IMR-90 (cell line): Measurements from ENCODE around the gene PAK5. TPM values are rescaled to one million over a fixed set of nuclear protein-coding genes. Genes with fewer than 3 reads are reported as not detected.
A peak's percentile ranks its signal among the peaks of the same experiment; 100 is the strongest.

ENCODE experiments used
- ATAC-seq: fragments of 200-7000 bp; cut with Tn5 transposase; 2 replicates; pipeline ENCODE4 v1.9.1; 2020; ENCODE audit warnings: low read depth, mild to moderate bottlenecking, moderate library complexity
- BruUV-seq: library from RNA; stranded (reverse); fragments of 400-500 nt; replicated peaks from 2 replicates; lab custom pipeline; 2021; lab: Mats Ljungman, UMichigan
- CTCF ChIA-PET: fragments of 300-600 bp; formaldehyde crosslinking; extraction: SDS; loops from one replicate; lab custom pipeline; 2021; ENCODE audit warnings: antibody characterized with exemption; lab: Yijun Ruan, JAX
- POLR2A ChIA-PET: fragments of 300-600 bp; sonication (Branson Sonifier 250); formaldehyde crosslinking; loops from one replicate; lab custom pipeline; 2022; ENCODE audit warnings: antibody characterized with exemption; ENCODE audit not compliant: unreplicated experiment; lab: Charles Lee
- DNase-seq: peaks from one replicate; pipeline ENCODE4 v3.0.0; 2013
- H2AFZ ChIP-seq: replicated peaks from 2 replicates; pipeline ENCODE3; 2013; ENCODE audit warnings: low read length, mild to moderate bottlenecking; ENCODE audit not compliant: poor library complexity
- H2AK5ac ChIP-seq: 2 replicates; pipeline ENCODE4 v1.6.1; 2013; ENCODE audit warnings: low read depth, low read length, inconsistent platforms
- H2AK9ac ChIP-seq: replicated peaks from 2 replicates; pipeline ENCODE3; 2013; ENCODE audit warnings: mild to moderate bottlenecking, low read depth, low read length, moderate library complexity; ENCODE audit not compliant: poor library complexity
- H2BK120ac ChIP-seq: 2 replicates; pipeline ENCODE4 v1.6.1; 2013; ENCODE audit warnings: low read depth, low read length, inconsistent platforms
- H2BK15ac ChIP-seq: 3 replicates; pipeline ENCODE4 v1.6.1; 2013; ENCODE audit warnings: low read depth, low read length, inconsistent platforms
- H2BK20ac ChIP-seq: 2 replicates; pipeline ENCODE4 v1.6.1; 2013; ENCODE audit warnings: low read depth, mild to moderate bottlenecking, inconsistent platforms, low read length, moderate library complexity
- H2BK5ac ChIP-seq: 2 replicates; pipeline ENCODE4 v1.6.1; 2013; ENCODE audit warnings: mild to moderate bottlenecking, low read depth, low read length, inconsistent platforms; ENCODE audit not compliant: poor library complexity, severe bottlenecking
- H3K14ac ChIP-seq: replicated peaks from 2 replicates; pipeline ENCODE4 v1.6.1; 2013; ENCODE audit warnings: low read depth, low read length, inconsistent platforms
- H3K18ac ChIP-seq: 2 replicates; pipeline ENCODE4 v1.6.1; 2013; ENCODE audit warnings: low read depth, low read length, control low read depth
- H3K23ac ChIP-seq: 2 replicates; pipeline ENCODE4 v1.6.1; 2013; ENCODE audit warnings: low read depth, low read length, inconsistent platforms
- H3K27ac ChIP-seq: 2 replicates; pipeline ENCODE4 v1.5.1; 2013; ENCODE audit warnings: mild to moderate bottlenecking, control low read depth, low read length; ENCODE audit not compliant: insufficient read depth
- H3K27me3 ChIP-seq: 2 replicates; pipeline ENCODE4 v1.6.1; 2013; ENCODE audit warnings: low read length; ENCODE audit not compliant: control insufficient read depth, insufficient read depth
- H3K36me3 ChIP-seq: 2 replicates; pipeline ENCODE4 v1.6.1; 2013; ENCODE audit warnings: low read length, mixed read lengths; ENCODE audit not compliant: control insufficient read depth, insufficient read depth
- H3K4ac ChIP-seq: 2 replicates; pipeline ENCODE4 v1.6.1; 2013; ENCODE audit warnings: low read depth, low read length, inconsistent platforms
- H3K4me1 ChIP-seq: 2 replicates; pipeline ENCODE4 v1.6.1; 2013; ENCODE audit warnings: low read length, mixed read lengths; ENCODE audit not compliant: control insufficient read depth, insufficient read depth
- H3K4me2 ChIP-seq: 2 replicates; pipeline ENCODE4 v1.6.1; 2013; ENCODE audit warnings: low read depth, mild to moderate bottlenecking, control low read depth, low read length, moderate library complexity
- H3K4me3 ChIP-seq: 2 replicates; pipeline ENCODE4 v1.5.1; 2013; ENCODE audit warnings: low read depth, mild to moderate bottlenecking, control low read depth, low read length, moderate library complexity; ENCODE audit not compliant: insufficient read depth
- H3K56ac ChIP-seq: 2 replicates; pipeline ENCODE4 v1.6.1; 2013; ENCODE audit warnings: low read length, inconsistent platforms; ENCODE audit not compliant: insufficient read depth; ENCODE audit errors: extremely low read depth
- H3K79me1 ChIP-seq, 2 experiments: 2 replicates each; pipeline ENCODE4 v1.6.1; 2013; ENCODE audit warnings: low read length in 2 of 2, inconsistent platforms in 1 of 2, low read depth in 1 of 2
- H3K9ac ChIP-seq: 2 replicates; pipeline ENCODE4 v1.6.1; 2013; ENCODE audit warnings: low read depth, low read length, control low read depth
- H3K9me1 ChIP-seq: 2 replicates; pipeline ENCODE4 v1.6.1; 2013; ENCODE audit warnings: low read length, inconsistent platforms; ENCODE audit not compliant: insufficient read depth
- H3K9me3 ChIP-seq: 2 replicates; pipeline ENCODE4 v1.6.1; 2013; ENCODE audit warnings: low read length; ENCODE audit not compliant: control insufficient read depth, insufficient read depth
- H4K20me1 ChIP-seq: 2 replicates; pipeline ENCODE4 v1.6.1; 2013; ENCODE audit warnings: low read length, inconsistent platforms; ENCODE audit not compliant: insufficient read depth
- H4K5ac ChIP-seq: 2 replicates; pipeline ENCODE4 v1.6.1; 2013; ENCODE audit warnings: mild to moderate bottlenecking, low read depth, low read length, control low read depth
- H4K8ac ChIP-seq, 2 experiments: 2 replicates each; pipeline ENCODE4 v1.6.1; 2013; ENCODE audit warnings: low read depth in 2 of 2, low read length in 2 of 2, control low read depth in 1 of 2, inconsistent platforms in 1 of 2
- H4K91ac ChIP-seq: 2 replicates; pipeline ENCODE4 v1.6.1; 2013; ENCODE audit warnings: low read depth, low read length, inconsistent platforms; ENCODE audit not compliant: insufficient read depth
- BHLHE40 ChIP-seq: fragments of 150-350 bp; IDR thresholded peaks from 2 replicates; pipeline ENCODE4 v1.6.1; 2016; ENCODE audit warnings: mild to moderate bottlenecking, low read depth, low read length
- CEBPB ChIP-seq: IDR thresholded peaks from 2 replicates; pipeline ENCODE4 v1.6.1; 2012; ENCODE audit warnings: low read depth, low read length, improper control_type of control experiment
- CHD1 ChIP-seq: IDR thresholded peaks from 2 replicates; pipeline ENCODE4 v1.6.1; 2012; ENCODE audit warnings: low read depth, low read length, improper control_type of control experiment
- CTCF ChIP-seq: conservative IDR thresholded peaks from 2 replicates; pipeline ENCODE4 v1.5.1; 2012; ENCODE audit warnings: mild to moderate bottlenecking, low read depth, low read length, improper control_type of control experiment
- ELK1 ChIP-seq: fragments of 150-350 bp; IDR thresholded peaks from 2 replicates; pipeline ENCODE4 v1.6.1; 2016; ENCODE audit warnings: low read depth, mild to moderate bottlenecking, low read length, moderate library complexity, borderline replicate concordance
- FOS ChIP-seq: fragments of 150-350 bp; IDR thresholded peaks from 2 replicates; pipeline ENCODE4 v1.6.1; 2016; ENCODE audit warnings: low read depth, low read length
- MAFK ChIP-seq: IDR thresholded peaks from 2 replicates; pipeline ENCODE4 v1.6.1; 2012; ENCODE audit warnings: low read depth, low read length, improper control_type of control experiment
- MAZ ChIP-seq: IDR thresholded peaks from 2 replicates; pipeline ENCODE4 v1.6.1; 2012; ENCODE audit warnings: low read depth, mild to moderate bottlenecking, low read length, improper control_type of control experiment, moderate library complexity, borderline replicate concordance
- MXI1 ChIP-seq: IDR thresholded peaks from 2 replicates; pipeline ENCODE4 v1.6.1; 2012; ENCODE audit warnings: low read depth, mild to moderate bottlenecking, low read length, moderate library complexity, borderline replicate concordance
- NFE2L2 ChIP-seq: fragments of 150-350 bp; IDR thresholded peaks from 2 replicates; pipeline ENCODE4 v1.6.1; 2016; ENCODE audit warnings: low read depth, mild to moderate bottlenecking, low read length
- POLR2A ChIP-seq: IDR thresholded peaks from 2 replicates; pipeline ENCODE4 v1.6.1; 2012; ENCODE audit warnings: mild to moderate bottlenecking, low read depth, low read length
- RAD21 ChIP-seq: IDR thresholded peaks from 2 replicates; pipeline ENCODE4 v1.6.1; 2012; ENCODE audit warnings: low read length, improper control_type of control experiment
- RCOR1 ChIP-seq: IDR thresholded peaks from 2 replicates; pipeline ENCODE4 v1.6.1; 2012; ENCODE audit warnings: mild to moderate bottlenecking, low read length, improper control_type of control experiment; ENCODE audit not compliant: insufficient replicate concordance
- RFX5 ChIP-seq: IDR thresholded peaks from 2 replicates; pipeline ENCODE4 v1.8.0; 2012; ENCODE audit warnings: low read depth, mild to moderate bottlenecking, low read length, moderate library complexity
- SMC3 ChIP-seq: fragments of 150-350 bp; IDR thresholded peaks from 2 replicates; pipeline ENCODE4 v1.6.1; 2016; ENCODE audit warnings: low read depth, mild to moderate bottlenecking, antibody characterized with exemption, low read length, moderate library complexity
- USF2 ChIP-seq: fragments of 150-350 bp; IDR thresholded peaks from 2 replicates; pipeline ENCODE4 v1.6.1; 2017; ENCODE audit warnings: mild to moderate bottlenecking, antibody characterized with exemption, low read length, low read depth
- WGBS, 2 experiments: methylation state at CpG; one replicate each; pipeline versions ENCODE4 v1.1.5 to v1.1.7; 2013; ENCODE audit warnings: missing lambda C conversion rate in 2 of 2; ENCODE audit not compliant: insufficient read length in 1 of 2; ENCODE audit errors: extremely low coverage in 2 of 2; 5-methylcytosine and 5-hydroxymethylcytosine counted together
- dilution Hi-C: fragments of 300-500 bp; cut with HindIII; formaldehyde crosslinking; loops from one replicate; pipeline ENCODE4 v1.14.3; 2018; ENCODE audit warnings: low sequenced_read_pairs; ENCODE audit not compliant: unreplicated experiment
- in situ Hi-C: fragments of 300-500 bp; cut with MboI; formaldehyde crosslinking; loops from 3 replicates; pipeline ENCODE4 v1.14.3; 2019; ENCODE audit warnings: low sequenced_read_pairs, inconsistent platforms, mixed read lengths
- intact Hi-C: fragments of 100-400 bp; cut with micrococcal nuclease; formaldehyde crosslinking; loops from 2 replicates; pipeline ENCODE4 v1.10.0; 2022
- polyA plus RNA-seq, 3 experiments: library from polyadenylated mRNA; depleted of rRNA; stranded (reverse); fragments of >200 nt; gene quantifications; 2 replicates each; pipeline ENCODE4 v1.2.3, GENCODE V29; 2012; ENCODE audit warnings: low replicate concordance in 1 of 3
- total RNA-seq: library from RNA; depleted of rRNA; stranded (reverse); fragments of >200 nt; gene quantifications from 2 replicates; pipeline ENCODE4 v1.2.3, GENCODE V29; 2012

PAK5 gene
- total and polyA plus RNA-seq, 2 of the 4 experiments (the other 2 are of a cell fraction): not detected

GRCh38 chr20:9490161-9490560, 348.7 kb downstream of the PAK5 start:
- Histone ChIP-seq H3K4me2 (no peak overlapping the region), H3K9me3 (no peaks in the 10 kb centered on the region), H3K36me3 (no peaks in the 10 kb centered on the region), H2BK120ac (no peak overlapping the region), H4K91ac (no peak overlapping the region), H2AK5ac (no peak overlapping the region), H3K56ac (no peak overlapping the region), H3K4me1 (no peaks in the 10 kb centered on the region), H3K4me3 (no peak overlapping the region), H2BK5ac (no peak overlapping the region), H4K20me1 (no peaks in the 10 kb centered on the region), H2BK15ac (no peak overlapping the region), H3K14ac (0 out of 2 replicates have a peak overlapping the region, but pooled peaks have one; percentile 11), H3K4ac (no peak overlapping the region), H2AFZ (no peak overlapping the region), H3K23ac (no peak overlapping the region), H3K79me1 (no peaks in the 10 kb centered on the region), H3K9ac (no peak overlapping the region), H3K18ac (no peak overlapping the region), H2AK9ac (no peak overlapping the region), H2BK20ac (no peak overlapping the region), H3K9me1 (no peaks in the 10 kb centered on the region; the same call in 1 of the 2 replicates), H4K8ac (no peak overlapping the region), H3K27me3 (no peaks in the 10 kb centered on the region), H3K27ac (no peak overlapping the region), H4K5ac (no peak overlapping the region)
- in situ Hi-C loops (no loop called here), dilution Hi-C loops (no loop called here), intact Hi-C loops (no loop called here)
- POLR2A ChIA-PET: no interaction called here
- WGBS, 2 experiments: 62% methylated on average over 3 of the region's 3 CpGs; no CpG with 5 or more reads in 1 of the 2 experiments
- DNase-seq (no peak), ATAC-seq (no peak)
- CTCF ChIA-PET: no interaction called here
- TF ChIP-seq MAFK (no peak), FOS (no peak), SMC3 (no peak), RFX5 (no peak), CEBPB (no peak), POLR2A (no peak), MXI1 (no peak), RCOR1 (no peak), CTCF (no peak), MAZ (no peak), CHD1 (no peak), RAD21 (no peak), USF2 (no peak), NFE2L2 (no peak), BHLHE40 (no peak), ELK1 (no peak)
- BruUV-seq: no TSS peak
